Vagina (tissue), 2 donors: ENCODE measurements around the gene CUEDC1. TPM values are rescaled to one million over a fixed set of nuclear protein-coding genes. Genes with fewer than 3 reads are reported as not detected.

Experiments used
- DNase-seq, 2 donors: peaks; one replicate each; pipeline ENCODE4 v3.0.0-alpha.2; 2017; ENCODE audit errors: extremely low spot score in 2 of 2
- H3K27ac ChIP-seq: fragments of 200-600 bp; sonication (generic); one replicate; pipeline ENCODE4 v1.5.1; 2019
- H3K27me3 ChIP-seq: fragments of 200-600 bp; sonication (generic); one replicate; pipeline ENCODE4 v1.5.1; 2019
- H3K36me3 ChIP-seq, 2 donors: fragments of 200-600 bp; sonication (generic); one replicate each; pipeline ENCODE4 v1.5.1; 2017 to 2019
- H3K4me1 ChIP-seq: fragments of 200-600 bp; sonication (generic); one replicate; pipeline ENCODE4 v1.5.1; 2019
- H3K4me3 ChIP-seq, 2 donors: fragments of 200-600 bp; sonication (generic); 1 replicate in 1 of 2; 2 replicates in 1 of 2; pipeline ENCODE4 v1.5.1; 2016 to 2019
- H3K9me3 ChIP-seq: fragments of 200-600 bp; sonication (generic); one replicate; pipeline ENCODE4 v1.5.1; 2019
- CTCF ChIP-seq, 3 experiments: fragments of 450-650 bp in 2 of 3; fragments of 200-600 bp in 1 of 3; sonication (generic) in 1 of 3; IDR thresholded peaks; one replicate each; pipeline ENCODE4 v1.5.1; 2017 to 2019; ENCODE audit warnings: antibody characterized with exemption in 3 of 3, mild to moderate bottlenecking in 2 of 3, moderate library complexity in 2 of 3
- POLR2A ChIP-seq, 2 donors: fragments of 450-650 bp; IDR thresholded peaks; one replicate each; pipeline ENCODE4 v1.6.1; 2017; ENCODE audit warnings: antibody characterized with exemption in 2 of 2, mild to moderate bottlenecking in 2 of 2, moderate library complexity in 2 of 2
- POLR2AphosphoS5 ChIP-seq, 2 donors: sonication (generic); formaldehyde crosslinking; IDR thresholded peaks; one replicate each; pipeline ENCODE4 v1.9.0; 2017; ENCODE audit warnings: antibody characterized with exemption in 2 of 2, mild to moderate bottlenecking in 2 of 2, low read depth in 1 of 2; ENCODE audit not compliant: insufficient read depth in 1 of 2
- intact Hi-C: fragments of 100-400 bp; cut with DNase I; formaldehyde crosslinking; loops from one replicate; pipeline ENCODE4 v1.15.1; 2023
- total RNA-seq: library from RNA; depleted of rRNA; stranded (reverse); fragments of >200 nt; gene quantifications from one replicate; pipeline ENCODE4 v1.2.3, GENCODE V29; 2016

Gene CUEDC1
- total RNA-seq, 1 donor from 2014 or later: 28.7 TPM

- Histone ChIP-seq H3K4me3 (peak overlapping the region; percentile 0 to 79), H3K4me1 (peaks cover 77% of the 10 kb centered on the region)
- intact Hi-C loops: loop anchor here (5.0 kb wide), 3 partner anchors 33 to 113 kb away; no protein-coding TSS in a partner anchor
Measured at GRCh38 chr17:57984936-57985674, 29.9 kb upstream of the CUEDC1 start.

GRCh38 chr17:57984261-57984890 is 29.2 kb upstream of the CUEDC1 start:
- DNase-seq: no peak
- TF ChIP-seq POLR2A (IDR thresholded peaks at IDR 0.05) (no peak), CTCF (IDR thresholded peaks at IDR 0.05) (no peak), POLR2AphosphoS5 (IDR thresholded peaks at IDR 0.05; ENCODE audit: insufficient read depth in 1 of 2, low read depth in 1 of 2) (no peak)
- Histone ChIP-seq H3K9me3 (no peaks in the 10 kb centered on the region), H3K36me3 (peaks cover 0 to 31% of the 10 kb centered on the region in 2 donors), H3K27me3 (no peaks in the 10 kb centered on the region), H3K27ac (peak overlapping the region; percentile 93), H3K4me1 (peaks cover 70% of the 10 kb centered on the region), H3K4me3 (peak overlapping the region in 1 of 2 donors; percentile 0)
- intact Hi-C loops: no loop called here

More at GRCh38 chr17:57984936-57985674, 29.9 kb upstream of the CUEDC1 start:
- Histone ChIP-seq H3K9me3 (no peaks in the 10 kb centered on the region), H3K27ac (peak overlapping the region; percentile 93), H3K27me3 (no peaks in the 10 kb centered on the region), H3K36me3 (peaks cover 0 to 24% of the 10 kb centered on the region in 2 donors)
- no peak for DNase-seq
- TF ChIP-seq POLR2A (IDR thresholded peaks at IDR 0.05): no peak
- no peak for TF ChIP-seq CTCF (IDR thresholded peaks at IDR 0.05)
- no peak for TF ChIP-seq POLR2AphosphoS5 (IDR thresholded peaks at IDR 0.05; ENCODE audit: insufficient read depth in 1 of 2, low read depth in 1 of 2)

GRCh38 chr17:57983446-57983845 is 28.2 kb upstream of the CUEDC1 start:
- intact Hi-C loops: no loop called here
- no peaks in the 10 kb centered on the region for H3K9me3 ChIP-seq
- DNase-seq: no peak
- H3K36me3 ChIP-seq: peaks cover 0 to 41% of the 10 kb centered on the region in 2 donors
- H3K4me3 ChIP-seq: no peak overlapping the region
- H3K27me3 ChIP-seq: no peaks in the 10 kb centered on the region
- H3K4me1 ChIP-seq: peaks cover 61% of the 10 kb centered on the region
- TF ChIP-seq POLR2AphosphoS5 (IDR thresholded peaks at IDR 0.05; ENCODE audit: insufficient read depth in 1 of 2, low read depth in 1 of 2) (no peak), CTCF (IDR thresholded peaks at IDR 0.05) (no peak), POLR2A (IDR thresholded peaks at IDR 0.05) (no peak)
- H3K27ac ChIP-seq: no peak overlapping the region

GRCh38 chr17:57982452-57983170 is 27.4 kb upstream of the CUEDC1 start:
- TF ChIP-seq POLR2AphosphoS5 (IDR thresholded peaks at IDR 0.05; ENCODE audit: insufficient read depth in 1 of 2, low read depth in 1 of 2) (no peak), POLR2A (IDR thresholded peaks at IDR 0.05) (no peak), CTCF (IDR thresholded peaks at IDR 0.05) (no peak)
- DNase-seq: no peak
- Histone ChIP-seq H3K27me3 (no peaks in the 10 kb centered on the region), H3K36me3 (peaks cover 0 to 49% of the 10 kb centered on the region in 2 donors), H3K4me1 (peaks cover 61% of the 10 kb centered on the region), H3K9me3 (no peaks in the 10 kb centered on the region), H3K27ac (no peak overlapping the region), H3K4me3 (no peak overlapping the region)
- intact Hi-C loops: no loop called here
